SU-DHL-6 (cell line): ENCODE measurements around the gene INTS1.

Source experiments
- EZH2phosphoT487 ChIP-seq: fragments of 200-600 bp; sonication (generic), shearing (Covaris generic); conservative IDR thresholded peaks from 2 replicates; pipeline ENCODE4 v1.6.1; 2018; ENCODE audit warnings: mild to moderate bottlenecking, antibody characterized with exemption, low read length, moderate library complexity, mixed read lengths
- TF ChIP-seq, protein P1 (sequence below): fragments of 200-600 bp; sonication (generic); IDR thresholded peaks from one replicate; pipeline ENCODE4 v1.5.1; 2017; ENCODE audit warnings: antibody characterized with exemption, mild to moderate bottlenecking, low read length, moderate library complexity; ENCODE audit not compliant: insufficient read depth, poor library complexity, severe bottlenecking

DNA sequence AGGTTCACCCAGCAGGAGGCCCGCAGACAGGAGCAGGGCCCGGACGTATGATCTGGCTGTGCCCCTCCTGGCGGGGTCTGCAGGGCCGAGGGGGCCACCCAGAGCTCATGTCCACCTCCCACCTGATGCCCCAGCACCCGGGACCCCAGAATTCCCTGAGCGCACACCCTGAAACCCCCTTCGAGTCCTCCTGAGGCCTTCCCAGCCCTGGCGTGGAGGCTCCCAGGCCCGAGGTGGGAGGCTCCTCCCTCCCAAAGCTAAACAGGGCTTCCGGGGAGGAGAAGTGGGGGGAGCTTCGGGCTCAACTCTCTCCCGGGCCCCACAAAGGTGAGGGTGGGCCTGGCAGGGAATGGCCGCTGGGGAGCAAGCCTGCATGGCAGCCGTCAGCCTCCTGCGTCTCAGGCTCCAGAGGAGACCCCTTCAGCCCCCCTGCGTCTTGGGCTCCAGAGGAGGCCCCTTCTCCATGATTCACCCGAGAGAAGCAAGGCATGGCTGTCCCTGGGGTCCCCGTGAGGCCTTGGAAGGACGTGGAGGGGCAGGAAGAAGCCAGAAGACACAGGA lies 75.2 kb downstream of the INTS1 start:
- TF ChIP-seq, protein P1, sequence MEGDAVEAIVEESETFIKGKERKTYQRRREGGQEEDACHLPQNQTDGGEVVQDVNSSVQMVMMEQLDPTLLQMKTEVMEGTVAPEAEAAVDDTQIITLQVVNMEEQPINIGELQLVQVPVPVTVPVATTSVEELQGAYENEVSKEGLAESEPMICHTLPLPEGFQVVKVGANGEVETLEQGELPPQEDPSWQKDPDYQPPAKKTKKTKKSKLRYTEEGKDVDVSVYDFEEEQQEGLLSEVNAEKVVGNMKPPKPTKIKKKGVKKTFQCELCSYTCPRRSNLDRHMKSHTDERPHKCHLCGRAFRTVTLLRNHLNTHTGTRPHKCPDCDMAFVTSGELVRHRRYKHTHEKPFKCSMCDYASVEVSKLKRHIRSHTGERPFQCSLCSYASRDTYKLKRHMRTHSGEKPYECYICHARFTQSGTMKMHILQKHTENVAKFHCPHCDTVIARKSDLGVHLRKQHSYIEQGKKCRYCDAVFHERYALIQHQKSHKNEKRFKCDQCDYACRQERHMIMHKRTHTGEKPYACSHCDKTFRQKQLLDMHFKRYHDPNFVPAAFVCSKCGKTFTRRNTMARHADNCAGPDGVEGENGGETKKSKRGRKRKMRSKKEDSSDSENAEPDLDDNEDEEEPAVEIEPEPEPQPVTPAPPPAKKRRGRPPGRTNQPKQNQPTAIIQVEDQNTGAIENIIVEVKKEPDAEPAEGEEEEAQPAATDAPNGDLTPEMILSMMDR = no peak
- TF ChIP-seq EZH2phosphoT487 = no peak
